H9 (cell line): Measurements from ENCODE around the gene CC2D2B. TPM values are rescaled to one million over a fixed set of nuclear protein-coding genes. Genes with fewer than 3 reads are reported as not detected.

Experiments used
- DNase-seq: peaks from one replicate; pipeline ENCODE4 v3.0.0-alpha.2; 2017
- H2AFZ ChIP-seq: one replicate; pipeline ENCODE4 v1.6.1; 2013; ENCODE audit warnings: mild to moderate bottlenecking, low read length, control low read depth, moderate library complexity
- H2AK5ac ChIP-seq: 2 replicates; pipeline ENCODE4 v1.6.1; 2013; ENCODE audit warnings: low read length, control low read depth, mixed read lengths; ENCODE audit not compliant: insufficient read length
- H2BK120ac ChIP-seq: one replicate; pipeline ENCODE4 v1.6.1; 2013; ENCODE audit warnings: low read depth, mild to moderate bottlenecking, low read length, control low read depth, inconsistent platforms; ENCODE audit not compliant: poor library complexity, severe bottlenecking
- H2BK12ac ChIP-seq: 2 replicates; pipeline ENCODE4 v1.6.1; 2013; ENCODE audit warnings: low read length, control low read depth, mixed read lengths, low read depth; ENCODE audit not compliant: insufficient read length
- H2BK15ac ChIP-seq: 2 replicates; pipeline ENCODE4 v1.6.1; 2013; ENCODE audit warnings: low read depth, low read length, control low read depth
- H2BK20ac ChIP-seq: one replicate; pipeline ENCODE4 v1.6.1; 2013; ENCODE audit warnings: low read depth, mild to moderate bottlenecking, low read length, control low read depth, inconsistent platforms; ENCODE audit not compliant: poor library complexity, severe bottlenecking
- H2BK5ac ChIP-seq: 2 replicates; pipeline ENCODE4 v1.6.1; 2013; ENCODE audit warnings: low read length, control low read depth, mixed read lengths; ENCODE audit not compliant: insufficient read length
- H3K14ac ChIP-seq: 2 replicates; pipeline ENCODE4 v1.6.1; 2013; ENCODE audit warnings: low read length, control low read depth; ENCODE audit not compliant: insufficient read depth
- H3K18ac ChIP-seq: 2 replicates; pipeline ENCODE4 v1.6.1; 2013; ENCODE audit warnings: low read depth, mild to moderate bottlenecking, mixed read lengths, low read length, control low read depth; ENCODE audit not compliant: insufficient read length
- H3K23ac ChIP-seq: 2 replicates; pipeline ENCODE4 v1.6.1; 2013; ENCODE audit warnings: low read length, control low read depth, mixed read lengths, low read depth; ENCODE audit not compliant: insufficient read length
- H3K23me2 ChIP-seq: 2 replicates; pipeline ENCODE4 v1.6.1; 2013; ENCODE audit warnings: low read depth, mild to moderate bottlenecking, mixed read lengths, low read length, control low read depth; ENCODE audit not compliant: insufficient read length, poor library complexity, severe bottlenecking
- H3K27ac ChIP-seq: 2 replicates; pipeline ENCODE4 v1.5.1; 2013; ENCODE audit warnings: low read length, control low read depth, mixed read lengths, low read depth; ENCODE audit not compliant: insufficient read length
- H3K27me3 ChIP-seq: 2 replicates; pipeline ENCODE4 v1.6.1; 2013; ENCODE audit warnings: low read length, control low read depth, inconsistent platforms; ENCODE audit not compliant: insufficient read depth
- H3K4ac ChIP-seq: 2 replicates; pipeline ENCODE4 v1.6.1; 2013; ENCODE audit warnings: low read depth, mild to moderate bottlenecking, control low read depth, inconsistent platforms, low read length, moderate library complexity
- H3K4me1 ChIP-seq: 2 replicates; pipeline ENCODE4 v1.6.1; 2013; ENCODE audit warnings: low read length, control low read depth, inconsistent platforms; ENCODE audit not compliant: insufficient read depth
- H3K4me2 ChIP-seq: 2 replicates; pipeline ENCODE4 v1.6.1; 2013; ENCODE audit warnings: low read length, control low read depth, mixed read lengths; ENCODE audit not compliant: insufficient read length, insufficient read depth
- H3K56ac ChIP-seq: 2 replicates; pipeline ENCODE4 v1.6.1; 2013; ENCODE audit warnings: low read depth, mild to moderate bottlenecking, mixed read lengths, low read length, control low read depth; ENCODE audit not compliant: insufficient read length
- H3K79me1 ChIP-seq: 2 replicates; pipeline ENCODE4 v1.6.1; 2013; ENCODE audit warnings: low read depth, mild to moderate bottlenecking, moderate library complexity, low read length, control low read depth, inconsistent platforms; ENCODE audit not compliant: insufficient read depth, poor library complexity, severe bottlenecking
- H3K79me2 ChIP-seq: 2 replicates; pipeline ENCODE4 v1.6.1; 2013; ENCODE audit warnings: low read length, control low read depth, inconsistent platforms; ENCODE audit not compliant: insufficient read depth
- H3K9ac ChIP-seq: 2 replicates; pipeline ENCODE4 v1.6.1; 2013; ENCODE audit warnings: low read length, control low read depth, mixed read lengths; ENCODE audit not compliant: insufficient read length; ENCODE audit errors: extremely low read depth
- H3K9me3 ChIP-seq: one replicate; pipeline ENCODE4 v1.6.1; 2013; ENCODE audit warnings: low read depth, low read length, inconsistent platforms; ENCODE audit not compliant: control insufficient read depth
- H3T11ph ChIP-seq: one replicate; pipeline ENCODE4 v1.6.1; 2013; ENCODE audit warnings: mild to moderate bottlenecking, low read length, control low read depth, inconsistent platforms
- H4K20me1 ChIP-seq: one replicate; pipeline ENCODE4 v1.6.1; 2013; ENCODE audit not compliant: control insufficient read depth, insufficient read length, insufficient read depth
- H4K5ac ChIP-seq: 2 replicates; pipeline ENCODE4 v1.6.1; 2013; ENCODE audit warnings: low read depth, mild to moderate bottlenecking, mixed read lengths, low read length, control low read depth; ENCODE audit not compliant: insufficient read length
- H4K8ac ChIP-seq: replicated peaks from 2 replicates; pipeline ENCODE4 v1.6.1; 2013; ENCODE audit warnings: low read length, control low read depth, mixed read lengths, low read depth; ENCODE audit not compliant: insufficient read length
- H4K91ac ChIP-seq: 2 replicates; pipeline ENCODE4 v1.6.1; 2013; ENCODE audit warnings: low read depth, mild to moderate bottlenecking, moderate library complexity, mixed read lengths, low read length, control low read depth; ENCODE audit not compliant: insufficient read length
- H3K27ac Mint-ChIP-seq, 3 experiments: 2 replicates in 2 of 3; 3 replicates in 1 of 3; pipeline ENCODE4 v1.8.0; 2020 to 2021; ENCODE audit warnings: mixed read lengths in 3 of 3, mild to moderate bottlenecking in 1 of 3, moderate library complexity in 1 of 3
- H3K27me3 Mint-ChIP-seq: 2 replicates; pipeline ENCODE4 v1.8.0; 2021; ENCODE audit warnings: low read depth, mild to moderate bottlenecking, moderate library complexity, mixed read lengths
- H3K36me3 Mint-ChIP-seq, 3 experiments: 2 replicates in 2 of 3; 3 replicates in 1 of 3; pipeline ENCODE4 v1.8.0; 2020 to 2021; ENCODE audit warnings: low read depth in 3 of 3, mixed read lengths in 3 of 3; ENCODE audit not compliant: insufficient read depth in 1 of 3
- H3K4me1 Mint-ChIP-seq, 2 experiments: 2 replicates each; pipeline ENCODE4 v1.8.0; 2020; ENCODE audit warnings: mixed read lengths in 2 of 2
- H3K4me3 Mint-ChIP-seq, 2 experiments: 2 replicates in 1 of 2; 3 replicates in 1 of 2; pipeline ENCODE4 v1.8.0; 2020 to 2021; ENCODE audit warnings: mild to moderate bottlenecking in 2 of 2, mixed read lengths in 2 of 2, moderate library complexity in 1 of 2
- H3K9me3 Mint-ChIP-seq, 2 experiments: 2 replicates in 1 of 2; 3 replicates in 1 of 2; pipeline ENCODE4 v1.8.0; 2020; ENCODE audit warnings: mild to moderate bottlenecking in 2 of 2, mixed read lengths in 2 of 2, moderate library complexity in 1 of 2
- WGBS: extraction: QIAGEN DNeasy Blood & Tissue Kit; methylation state at CpG from one replicate; pipeline ENCODE4 v1.1.7; 2013; ENCODE audit warnings: missing lambda C conversion rate, low lambda C conversion rate, mixed read lengths; ENCODE audit not compliant: insufficient read length; ENCODE audit errors: extremely low coverage; 5-methylcytosine and 5-hydroxymethylcytosine counted together
- total RNA-seq: library from RNA; stranded (reverse); gene quantifications from 2 replicates; pipeline ENCODE4 v1.2.1, GENCODE V29; 2021
- TF ChIP-seq, protein P1 (sequence below): fragments of 200-600 bp; sonication (generic); conservative IDR thresholded peaks from 3 replicates; pipeline ENCODE4 v1.8.0; 2021; ENCODE audit warnings: antibody characterized with exemption, mild to moderate bottlenecking

The CC2D2B gene
- total RNA-seq, 1 experiment from 2014 or later, result 0.72 TPM

DNA sequence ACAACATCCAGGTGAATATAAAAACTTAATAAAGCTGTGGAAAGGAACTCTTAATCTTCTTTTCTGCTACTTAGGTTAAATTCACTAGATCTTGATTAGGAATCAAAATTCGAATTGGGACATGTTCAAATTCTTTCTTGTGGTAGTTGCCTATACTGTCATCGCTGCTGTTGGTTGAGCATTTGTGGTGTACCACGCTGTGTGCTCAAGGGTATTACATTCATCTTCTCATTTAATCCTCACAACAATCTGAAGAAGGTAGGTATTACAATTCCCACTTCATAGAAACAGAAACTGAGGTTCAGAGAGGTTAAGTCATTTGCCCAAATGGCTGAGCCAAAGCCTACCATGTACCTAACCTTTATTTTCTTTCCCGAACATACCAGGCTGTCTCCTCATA, 39.9 kb upstream of the CC2D2B start:
- Histone ChIP-seq H3K79me2 (no peaks in the 10 kb centered on the region; the same call in 1 of the 2 replicates), H2BK12ac (no peak overlapping the region), H2AK5ac (no peak overlapping the region), H3K79me1 (no peaks in the 10 kb centered on the region), H2BK15ac (no peak overlapping the region), H3T11ph (no peak overlapping the region), H3K14ac (no peak overlapping the region), H3K9ac (no peak overlapping the region), H4K8ac (no peak overlapping the region), H3K9me3 (no peaks in the 10 kb centered on the region), H3K4me2 (no peak overlapping the region), H3K56ac (no peak overlapping the region), H4K20me1 (no peaks in the 10 kb centered on the region), H2AFZ (no peak overlapping the region), H2BK5ac (no peak overlapping the region), H3K4ac (no peak overlapping the region), H3K27me3 (no peaks in the 10 kb centered on the region), H4K5ac (no peak overlapping the region), H3K23ac (no peak overlapping the region), H3K27ac (no peak overlapping the region), H3K23me2 (no peaks in the 10 kb centered on the region), H2BK20ac (no peak overlapping the region), H3K18ac (no peak overlapping the region), H3K4me1 (no peaks in the 10 kb centered on the region), H4K91ac (no peak overlapping the region), H2BK120ac (no peak overlapping the region)
- Mint-ChIP-seq H3K27me3 (no peaks in the 10 kb centered on the region), H3K4me3 (no peak overlapping the region), H3K9me3 (no peaks in the 10 kb centered on the region), H3K36me3 (peaks cover 3 to 11% (median 8%) of the 10 kb centered on the region in 3 experiments; a peak in 4 of 7 replicates), H3K4me1 (no peaks in the 10 kb centered on the region; a peak in 1 of 4 replicates), H3K27ac (no peak overlapping the region)
- no CpG with 5 or more reads among the region's 4 CpGs for WGBS
- TF ChIP-seq, protein P1, sequence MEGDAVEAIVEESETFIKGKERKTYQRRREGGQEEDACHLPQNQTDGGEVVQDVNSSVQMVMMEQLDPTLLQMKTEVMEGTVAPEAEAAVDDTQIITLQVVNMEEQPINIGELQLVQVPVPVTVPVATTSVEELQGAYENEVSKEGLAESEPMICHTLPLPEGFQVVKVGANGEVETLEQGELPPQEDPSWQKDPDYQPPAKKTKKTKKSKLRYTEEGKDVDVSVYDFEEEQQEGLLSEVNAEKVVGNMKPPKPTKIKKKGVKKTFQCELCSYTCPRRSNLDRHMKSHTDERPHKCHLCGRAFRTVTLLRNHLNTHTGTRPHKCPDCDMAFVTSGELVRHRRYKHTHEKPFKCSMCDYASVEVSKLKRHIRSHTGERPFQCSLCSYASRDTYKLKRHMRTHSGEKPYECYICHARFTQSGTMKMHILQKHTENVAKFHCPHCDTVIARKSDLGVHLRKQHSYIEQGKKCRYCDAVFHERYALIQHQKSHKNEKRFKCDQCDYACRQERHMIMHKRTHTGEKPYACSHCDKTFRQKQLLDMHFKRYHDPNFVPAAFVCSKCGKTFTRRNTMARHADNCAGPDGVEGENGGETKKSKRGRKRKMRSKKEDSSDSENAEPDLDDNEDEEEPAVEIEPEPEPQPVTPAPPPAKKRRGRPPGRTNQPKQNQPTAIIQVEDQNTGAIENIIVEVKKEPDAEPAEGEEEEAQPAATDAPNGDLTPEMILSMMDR, result no peak
- no peak for DNase-seq
